T-cell (primary cell): ENCODE data around the gene MAGEA3. TPM values are rescaled to one million over a fixed set of nuclear protein-coding genes. Genes with fewer than 3 reads are reported as not detected.
"Not testable (repeated sequence)": the region's sequence is repeated elsewhere in the genome, so short reads cannot be mapped to it uniquely, and the experiment has no call there.

Source experiments
- ATAC-seq, 4 experiments: fragments of 200-7000 bp in 3 of 4; fragments of 150-1000 bp in 1 of 4; cut with Tn5 transposase; replicated peaks in 1 of 4; 1 replicate in 3 of 4; 2 replicates in 1 of 4; pipeline ENCODE4 v1.10.0; 2021; ENCODE audit warnings: moderate library complexity in 3 of 4, mild to moderate bottlenecking in 2 of 4, moderate number of reproducible peaks in 1 of 4
- CTCF ChIA-PET, 2 donors: fragments of 300-600 bp; sonication (Branson Sonifier 250); formaldehyde crosslinking; loops; one replicate each; lab custom pipeline; 2022; ENCODE audit warnings: antibody characterized with exemption in 2 of 2; lab: Charles Lee
- POLR2A ChIA-PET, 2 donors: fragments of 300-600 bp; sonication (Branson Sonifier 250); formaldehyde crosslinking; loops; one replicate each; lab custom pipeline; 2022; ENCODE audit warnings: antibody characterized with exemption in 2 of 2; lab: Charles Lee
- DNase-seq, 35 experiments: peaks; one replicate each; pipeline versions ENCODE4 v3.0.0 to v3.0.0-alpha.2; 2013 to 2023
- H3K27ac ChIP-seq: one replicate; pipeline ENCODE4 v1.5.1; 2013; ENCODE audit warnings: low read length
- H3K27me3 ChIP-seq, 2 experiments: replicated peaks in 1 of 2; 1 replicate in 1 of 2; 2 replicates in 1 of 2; pipeline versions ENCODE4 v1.6.1 to v1.7.0; 2013; ENCODE audit warnings: low read length in 1 of 2, mixed read lengths in 1 of 2; ENCODE audit not compliant: control insufficient read depth in 2 of 2, insufficient read depth in 2 of 2; ENCODE audit errors: extremely low read depth in 1 of 2
- H3K36me3 ChIP-seq, 2 donors: 1 replicate in 1 of 2; 2 replicates in 1 of 2; pipeline versions ENCODE4 v1.6.1 to v1.7.0; 2013; ENCODE audit warnings: low read length in 1 of 2; ENCODE audit not compliant: control insufficient read depth in 2 of 2, insufficient read depth in 1 of 2; ENCODE audit errors: extremely low read depth in 1 of 2
- H3K4me1 ChIP-seq, 2 experiments: 1 replicate in 1 of 2; 2 replicates in 1 of 2; pipeline versions ENCODE4 v1.6.1 to v1.7.0; 2013; ENCODE audit warnings: low read length in 2 of 2, mixed read lengths in 1 of 2; ENCODE audit not compliant: insufficient read depth in 2 of 2, control insufficient read depth in 1 of 2; ENCODE audit errors: extremely low read depth in 1 of 2
- H3K4me3 ChIP-seq, 2 donors: 1 replicate in 1 of 2; 2 replicates in 1 of 2; pipeline versions ENCODE4 v1.5.1 to v1.7.0; 2013; ENCODE audit warnings: mild to moderate bottlenecking in 2 of 2, low read length in 1 of 2, moderate library complexity in 1 of 2; ENCODE audit not compliant: control insufficient read depth in 1 of 2; ENCODE audit errors: extremely low read depth in 1 of 2
- H3K9me3 ChIP-seq: 2 replicates; pipeline ENCODE4 v1.7.0; 2013
- H3K27ac Mint-ChIP-seq, 2 donors: one replicate each; pipeline ENCODE4 v1.8.0; 2020 to 2021; ENCODE audit warnings: mild to moderate bottlenecking in 2 of 2, mixed read lengths in 2 of 2
- H3K27me3 Mint-ChIP-seq, 2 donors: one replicate each; pipeline ENCODE4 v1.8.0; 2021 to 2022; ENCODE audit warnings: mixed read lengths in 2 of 2
- H3K36me3 Mint-ChIP-seq: one replicate; pipeline ENCODE4 v1.8.0; 2021; ENCODE audit warnings: mixed read lengths
- H3K4me1 Mint-ChIP-seq, 3 donors: one replicate each; pipeline ENCODE4 v1.8.0; 2020 to 2022; ENCODE audit warnings: mixed read lengths in 3 of 3, mild to moderate bottlenecking in 1 of 3
- H3K4me3 Mint-ChIP-seq, 3 donors: one replicate each; pipeline ENCODE4 v1.8.0; 2020 to 2022; ENCODE audit warnings: mild to moderate bottlenecking in 3 of 3, mixed read lengths in 3 of 3, moderate library complexity in 3 of 3
- H3K9me3 Mint-ChIP-seq, 3 donors: one replicate each; pipeline ENCODE4 v1.8.0; 2020 to 2022; ENCODE audit warnings: mixed read lengths in 3 of 3
- WGBS: methylation state at CpG from one replicate; pipeline ENCODE4 v1.1.5; 2013; ENCODE audit warnings: missing lambda C conversion rate; ENCODE audit not compliant: insufficient coverage; 5-methylcytosine and 5-hydroxymethylcytosine counted together
- total RNA-seq, 35 experiments: library from RNA in 6 of 35; stranded (reverse) in 6 of 35; fragments of 120-200 nt in 1 of 35; gene quantifications; one replicate each; pipeline versions ENCODE4 v1.2.1 to v1.2.4 and lab custom pipeline; 2013 to 2026

Gene MAGEA3
- total RNA-seq, 5 donors from 2014 or later (not counting 1 experiment from before 2014, with no cell fraction given): 0.28 to 0.33 TPM; not detected in 3

DNA sequence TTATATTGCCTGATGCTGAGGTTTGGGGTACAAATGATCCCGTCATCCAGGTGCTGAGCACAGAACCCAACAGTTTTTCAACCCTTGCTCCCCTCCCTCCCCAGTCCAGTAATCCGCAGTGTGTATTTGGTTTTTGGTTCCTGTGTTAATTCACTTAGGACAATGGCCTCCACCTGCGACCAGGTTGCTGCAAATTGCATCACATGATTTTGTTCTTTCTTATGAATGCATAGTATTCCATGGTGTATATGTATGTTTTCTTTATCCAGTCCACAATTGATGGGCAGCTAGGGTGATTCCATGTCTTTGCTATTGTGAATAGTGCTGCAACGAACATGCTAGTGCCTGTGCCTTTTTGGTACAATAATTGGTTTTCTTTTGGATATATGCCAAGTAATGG, 35.5 kb upstream of the MAGEA3 start:
- H3K9me3 Mint-ChIP-seq: peaks cover 0 to 10% (median 10%) of the 10 kb centered on the region in 3 donors
- CTCF ChIA-PET: no interaction called here

GRCh38 chrX:152674135-152674534, 24.5 kb upstream of the MAGEA3 start:
- Histone ChIP-seq H3K4me1 (no peaks in the 10 kb centered on the region), H3K27me3 (peaks cover 0 to 5% of the 10 kb centered on the region in 2 experiments), H3K4me3 (no peak overlapping the region), H3K9me3 (no peaks in the 10 kb centered on the region), H3K36me3 (no peaks in the 10 kb centered on the region), H3K27ac (no peak overlapping the region)
- no peak for ATAC-seq
- H3K27ac Mint-ChIP-seq: no peak overlapping the region
- no CpG with 5 or more reads among the region's 2 CpGs for WGBS
- no peak for DNase-seq
- H3K27me3 Mint-ChIP-seq: peaks cover 2 to 29% of the 10 kb centered on the region in 2 donors
- H3K4me3 Mint-ChIP-seq: no peak overlapping the region
- H3K9me3 Mint-ChIP-seq: peaks cover 0 to 2% (median 0%) of the 10 kb centered on the region in 3 donors
- ChIA-PET CTCF (no interaction called here), POLR2A (no interaction called here)
- H3K36me3 Mint-ChIP-seq: no peaks in the 10 kb centered on the region
- H3K4me1 Mint-ChIP-seq: no peaks in the 10 kb centered on the region

More for the DNA sequence above, 35.5 kb upstream of the MAGEA3 start:
- Histone ChIP-seq H3K27ac (no peak overlapping the region), H3K4me1 (no peaks in the 10 kb centered on the region), H3K27me3 (no peaks in the 10 kb centered on the region), H3K4me3 (no peak overlapping the region), H3K9me3 (no peaks in the 10 kb centered on the region), H3K36me3 (no peaks in the 10 kb centered on the region)
- Mint-ChIP-seq H3K27me3 (peaks cover 2 to 41% of the 10 kb centered on the region in 2 donors), H3K4me1 (no peaks in the 10 kb centered on the region), H3K4me3 (no peak overlapping the region), H3K27ac (no peak overlapping the region), H3K36me3 (no peaks in the 10 kb centered on the region)
- POLR2A ChIA-PET: no interaction called here
- ATAC-seq (no peak), DNase-seq (no peak)
- no CpG with 5 or more reads among the region's 4 CpGs for WGBS

- CTCF ChIA-PET, H3K4me1 ChIP-seq, H3K9me3 ChIP-seq, H3K27ac ChIP-seq, H3K4me3 Mint-ChIP-seq, POLR2A ChIA-PET, DNase-seq, H3K36me3 ChIP-seq, H3K4me3 ChIP-seq, H3K4me1 Mint-ChIP-seq, ATAC-seq, H3K27me3 ChIP-seq, H3K9me3 Mint-ChIP-seq, H3K36me3 Mint-ChIP-seq, H3K27ac Mint-ChIP-seq: not testable (repeated sequence)
- H3K27me3 Mint-ChIP-seq: peaks cover under 1 to 24% of the 10 kb centered on the region in 2 donors
- WGBS: no CpG with 5 or more reads among the region's 3 CpGs
These were observed 23.9 kb upstream of the MAGEA3 start for GRCh38 chrX:152674652-152675051.

GRCh38 chrX:152681012-152681411, 17.6 kb upstream of the MAGEA3 start:
- H3K4me1 Mint-ChIP-seq, CTCF ChIA-PET, H3K36me3 ChIP-seq, POLR2A ChIA-PET, H3K27me3 Mint-ChIP-seq, H3K36me3 Mint-ChIP-seq, DNase-seq, H3K27me3 ChIP-seq, ATAC-seq, H3K27ac ChIP-seq, H3K4me3 Mint-ChIP-seq, H3K27ac Mint-ChIP-seq, H3K9me3 ChIP-seq, H3K4me3 ChIP-seq, H3K9me3 Mint-ChIP-seq, H3K4me1 ChIP-seq: not testable (repeated sequence)
- WGBS: no CpG with 5 or more reads among the region's 3 CpGs

DNA sequence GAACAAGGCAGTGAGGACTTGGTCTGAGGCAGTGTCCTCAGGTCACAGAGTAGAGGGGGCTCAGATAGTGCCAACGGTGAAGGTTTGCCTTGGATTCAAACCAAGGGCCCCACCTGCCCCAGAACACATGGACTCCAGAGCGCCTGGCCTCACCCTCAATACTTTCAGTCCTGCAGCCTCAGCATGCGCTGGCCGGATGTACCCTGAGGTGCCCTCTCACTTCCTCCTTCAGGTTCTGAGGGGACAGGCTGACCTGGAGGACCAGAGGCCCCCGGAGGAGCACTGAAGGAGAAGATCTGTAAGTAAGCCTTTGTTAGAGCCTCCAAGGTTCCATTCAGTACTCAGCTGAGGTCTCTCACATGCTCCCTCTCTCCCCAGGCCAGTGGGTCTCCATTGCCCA, 1.8 kb downstream of the MAGEA3 start:
- ATAC-seq, H3K4me3 ChIP-seq, H3K27ac Mint-ChIP-seq, H3K4me1 ChIP-seq, H3K27me3 ChIP-seq, DNase-seq, H3K9me3 Mint-ChIP-seq, H3K9me3 ChIP-seq, CTCF ChIA-PET, H3K36me3 Mint-ChIP-seq, POLR2A ChIA-PET, H3K27ac ChIP-seq, H3K4me1 Mint-ChIP-seq, H3K27me3 Mint-ChIP-seq, H3K4me3 Mint-ChIP-seq, H3K36me3 ChIP-seq: not testable (repeated sequence)
- WGBS: no CpG with 5 or more reads among the region's 5 CpGs

DNA sequence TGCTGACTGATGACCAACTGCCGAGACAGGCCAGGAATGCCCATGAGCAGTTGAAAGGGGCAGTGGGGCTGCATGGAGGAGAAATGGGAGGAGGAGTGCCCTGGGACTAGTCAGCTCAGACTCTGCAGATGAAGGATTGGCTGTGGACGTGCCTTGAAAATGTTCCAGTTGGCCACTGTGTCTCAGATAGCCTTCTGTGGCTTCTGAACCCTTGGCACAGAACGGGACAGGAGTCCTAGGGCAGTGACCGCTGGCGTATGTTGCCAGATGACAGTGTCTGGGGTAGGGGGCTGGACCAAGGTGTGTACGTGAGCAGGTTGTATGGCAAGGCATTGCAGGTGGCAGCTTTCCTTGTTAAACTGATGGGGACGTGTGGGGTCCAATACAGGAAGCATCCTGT, 7.9 kb downstream of the MAGEA3 start:
- ATAC-seq, H3K9me3 Mint-ChIP-seq, H3K27ac ChIP-seq, H3K36me3 ChIP-seq, H3K27ac Mint-ChIP-seq, H3K36me3 Mint-ChIP-seq, H3K4me1 ChIP-seq, H3K4me3 ChIP-seq, H3K4me1 Mint-ChIP-seq, CTCF ChIA-PET, H3K27me3 ChIP-seq, POLR2A ChIA-PET, DNase-seq, H3K4me3 Mint-ChIP-seq, H3K9me3 ChIP-seq, H3K27me3 Mint-ChIP-seq: not testable (repeated sequence)
- no CpG with 5 or more reads among the region's 7 CpGs for WGBS

- WGBS: no CpG with 5 or more reads among the region's 2 CpGs
- H3K27me3 ChIP-seq, H3K36me3 Mint-ChIP-seq, POLR2A ChIA-PET, H3K4me3 ChIP-seq, H3K9me3 Mint-ChIP-seq, H3K27me3 Mint-ChIP-seq, H3K27ac Mint-ChIP-seq, DNase-seq, H3K4me1 ChIP-seq, CTCF ChIA-PET, H3K36me3 ChIP-seq, H3K9me3 ChIP-seq, H3K4me3 Mint-ChIP-seq, H3K4me1 Mint-ChIP-seq, H3K27ac ChIP-seq, ATAC-seq: not testable (repeated sequence)
These were observed 10.6 kb downstream of the MAGEA3 start, which contains the start of gene CSAG2 for GRCh38 chrX:152709173-152709572. TSS of gene CSAG2 (minus strand) at chrX:152709273. CDS start at chrX:152709112, 161 bp downstream.
